ENCODE data around the gene INPP5B.

GRCh38 chr1:37951783-37952624 lies 5.2 kb upstream of the INPP5B start:
- TF ChIP-seq, protein P1, sequence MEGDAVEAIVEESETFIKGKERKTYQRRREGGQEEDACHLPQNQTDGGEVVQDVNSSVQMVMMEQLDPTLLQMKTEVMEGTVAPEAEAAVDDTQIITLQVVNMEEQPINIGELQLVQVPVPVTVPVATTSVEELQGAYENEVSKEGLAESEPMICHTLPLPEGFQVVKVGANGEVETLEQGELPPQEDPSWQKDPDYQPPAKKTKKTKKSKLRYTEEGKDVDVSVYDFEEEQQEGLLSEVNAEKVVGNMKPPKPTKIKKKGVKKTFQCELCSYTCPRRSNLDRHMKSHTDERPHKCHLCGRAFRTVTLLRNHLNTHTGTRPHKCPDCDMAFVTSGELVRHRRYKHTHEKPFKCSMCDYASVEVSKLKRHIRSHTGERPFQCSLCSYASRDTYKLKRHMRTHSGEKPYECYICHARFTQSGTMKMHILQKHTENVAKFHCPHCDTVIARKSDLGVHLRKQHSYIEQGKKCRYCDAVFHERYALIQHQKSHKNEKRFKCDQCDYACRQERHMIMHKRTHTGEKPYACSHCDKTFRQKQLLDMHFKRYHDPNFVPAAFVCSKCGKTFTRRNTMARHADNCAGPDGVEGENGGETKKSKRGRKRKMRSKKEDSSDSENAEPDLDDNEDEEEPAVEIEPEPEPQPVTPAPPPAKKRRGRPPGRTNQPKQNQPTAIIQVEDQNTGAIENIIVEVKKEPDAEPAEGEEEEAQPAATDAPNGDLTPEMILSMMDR (conservative IDR thresholded peaks at IDR 0.05; ENCODE audit: low read length) = no peak
- no peak for TF ChIP-seq EZH2phosphoT487 (IDR thresholded peaks at IDR 0.05; ENCODE audit: borderline replicate concordance)

Data from Loucy (cell line).